Measurements from ENCODE around the gene TMTC2. TPM values are rescaled to one million over a fixed set of nuclear protein-coding genes. Genes with fewer than 3 reads are reported as not detected.

The TMTC2 gene
- total and polyA plus RNA-seq, 12 donors = 1.6 to 4.4 (median 2.7) TPM

DNA sequence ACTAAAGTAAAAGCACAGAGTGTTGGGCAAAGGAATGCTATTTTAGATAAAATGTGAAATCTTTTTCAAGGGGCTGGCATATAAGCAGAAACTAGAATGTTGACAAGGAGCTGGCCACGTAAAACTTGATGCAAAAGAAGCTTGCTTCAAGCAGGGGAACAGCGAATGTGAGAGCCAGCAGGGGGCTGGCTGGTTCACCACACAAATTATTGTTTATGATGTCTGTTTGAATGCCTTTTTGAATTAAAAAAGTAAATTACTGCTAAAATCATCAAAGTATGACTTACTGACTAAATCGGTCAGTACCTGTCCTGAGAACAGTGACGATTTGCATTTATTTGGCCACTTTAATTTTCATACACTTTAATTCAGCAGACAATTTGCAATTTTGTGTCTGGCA lies 38.9 kb upstream of the TMTC2 start:
- DNase-seq = no peak
- TF ChIP-seq POLR2A (IDR thresholded peaks at IDR 0.05) = no peak
- TF ChIP-seq, protein P1, sequence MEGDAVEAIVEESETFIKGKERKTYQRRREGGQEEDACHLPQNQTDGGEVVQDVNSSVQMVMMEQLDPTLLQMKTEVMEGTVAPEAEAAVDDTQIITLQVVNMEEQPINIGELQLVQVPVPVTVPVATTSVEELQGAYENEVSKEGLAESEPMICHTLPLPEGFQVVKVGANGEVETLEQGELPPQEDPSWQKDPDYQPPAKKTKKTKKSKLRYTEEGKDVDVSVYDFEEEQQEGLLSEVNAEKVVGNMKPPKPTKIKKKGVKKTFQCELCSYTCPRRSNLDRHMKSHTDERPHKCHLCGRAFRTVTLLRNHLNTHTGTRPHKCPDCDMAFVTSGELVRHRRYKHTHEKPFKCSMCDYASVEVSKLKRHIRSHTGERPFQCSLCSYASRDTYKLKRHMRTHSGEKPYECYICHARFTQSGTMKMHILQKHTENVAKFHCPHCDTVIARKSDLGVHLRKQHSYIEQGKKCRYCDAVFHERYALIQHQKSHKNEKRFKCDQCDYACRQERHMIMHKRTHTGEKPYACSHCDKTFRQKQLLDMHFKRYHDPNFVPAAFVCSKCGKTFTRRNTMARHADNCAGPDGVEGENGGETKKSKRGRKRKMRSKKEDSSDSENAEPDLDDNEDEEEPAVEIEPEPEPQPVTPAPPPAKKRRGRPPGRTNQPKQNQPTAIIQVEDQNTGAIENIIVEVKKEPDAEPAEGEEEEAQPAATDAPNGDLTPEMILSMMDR (IDR thresholded peaks at IDR 0.05) = no peak
- Histone ChIP-seq H3K27ac (no peak overlapping the region), H3K36me3 (replicated peaks in 1 of 2) (no peaks in the 10 kb centered on the region), H3K9me3 (replicated peaks in 1 of 3) (no peaks in the 10 kb centered on the region), H3K27me3 (no peaks in the 10 kb centered on the region), H3K4me1 (replicated peaks in 1 of 2) (no peaks in the 10 kb centered on the region), H3K4me3 (no peak overlapping the region)
- intact Hi-C loops (cut with DNase I) = no loop called here
- 72 to 80% (median 74%) methylated on average over 4 of the region's 4 CpGs for WGBS, 4 donors

GRCh38 chr12:82648259-82648909 lies 38.3 kb upstream of the TMTC2 start:
- Histone ChIP-seq H3K4me3 (no peak overlapping the region), H3K4me1 (replicated peaks in 1 of 2) (no peaks in the 10 kb centered on the region), H3K27ac (no peak overlapping the region), H3K9me3 (replicated peaks in 1 of 3) (no peaks in the 10 kb centered on the region), H3K36me3 (replicated peaks in 1 of 2) (no peaks in the 10 kb centered on the region), H3K27me3 (no peaks in the 10 kb centered on the region)
- intact Hi-C loops (cut with DNase I) = no loop called here
- DNase-seq = no peak
- whole genome bisulfite sequencing, 4 donors = 71 to 77% (median 73%) methylated on average over 5 of the region's 5 CpGs
- no peak for TF ChIP-seq POLR2A (IDR thresholded peaks at IDR 0.05)
- TF ChIP-seq, protein P1 (IDR thresholded peaks at IDR 0.05) = no peak

- H3K27me3 ChIP-seq = no peaks in the 10 kb centered on the region
- no peak overlapping the region for H3K27ac ChIP-seq
- H3K9me3 ChIP-seq (replicated peaks in 1 of 3) = no peaks in the 10 kb centered on the region
- WGBS, 4 donors = 53 to 60% (median 58%) methylated on average over 3 of the region's 3 CpGs
- no peaks in the 10 kb centered on the region for H3K4me1 ChIP-seq (replicated peaks in 1 of 2)
- H3K4me3 ChIP-seq = no peak overlapping the region
- DNase-seq = peak in 1 of 7 donors; percentile 17
- no peak for TF ChIP-seq POLR2A (IDR thresholded peaks at IDR 0.05)
- TF ChIP-seq, protein P1 (IDR thresholded peaks at IDR 0.05) = no peak
- no peaks in the 10 kb centered on the region for H3K36me3 ChIP-seq (replicated peaks in 1 of 2)
- intact Hi-C loops (cut with DNase I) = no loop called here
Observed at GRCh38 chr12:82650627-82651337, 35.9 kb upstream of the TMTC2 start.

DNA sequence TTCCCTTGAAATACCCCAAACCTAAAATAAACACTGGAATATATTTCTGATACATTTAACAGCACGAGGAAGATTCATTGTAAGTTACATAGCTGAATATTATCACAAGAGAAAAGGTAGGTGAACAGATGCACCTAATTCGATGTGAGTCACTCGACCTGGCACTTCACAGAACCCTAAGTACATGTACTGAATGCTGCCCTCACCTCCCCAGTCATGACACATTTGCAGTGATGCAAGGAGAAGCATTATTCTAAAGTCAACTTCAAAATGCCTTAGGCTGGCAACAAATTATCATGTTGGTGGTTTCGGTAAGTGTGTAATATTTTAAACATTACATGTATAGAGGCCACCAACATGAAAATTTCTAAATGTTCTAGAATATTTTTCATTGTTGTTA lies 35.2 kb upstream of the TMTC2 start:
- no peaks in the 10 kb centered on the region for H3K36me3 ChIP-seq (replicated peaks in 1 of 2)
- H3K27ac ChIP-seq = no peak overlapping the region
- no peaks in the 10 kb centered on the region for H3K27me3 ChIP-seq
- H3K4me1 ChIP-seq (replicated peaks in 1 of 2) = no peaks in the 10 kb centered on the region
- H3K9me3 ChIP-seq (replicated peaks in 1 of 3) = no peaks in the 10 kb centered on the region
- TF ChIP-seq POLR2A (IDR thresholded peaks at IDR 0.05) = no peak
- TF ChIP-seq, protein P1 (IDR thresholded peaks at IDR 0.05) = no peak
- no peak for DNase-seq
- 71 to 81% (median 77%) methylated on average over 4 of the region's 4 CpGs for WGBS, 4 donors
- intact Hi-C loops (cut with DNase I) = no loop called here
- H3K4me3 ChIP-seq = no peak overlapping the region

Measured in adrenal gland (tissue), 12 donors.